Endothelial cell of umbilical vein (primary cell): ENCODE results near the gene UNC5A. TPM values are rescaled to one million over a fixed set of nuclear protein-coding genes. Genes with fewer than 3 reads are reported as not detected.

Experiments used
- BruUV-seq: library from RNA; stranded (reverse); fragments of 400-500 nt; replicated peaks from 2 replicates; lab custom pipeline; 2021; lab: Mats Ljungman, UMichigan
- CTCF ChIA-PET: fragments of 300-600, 350-600 bp; sonication (Branson Sonifier 250); formaldehyde crosslinking; loops from one replicate; lab custom pipeline; 2021; ENCODE audit warnings: antibody characterized with exemption, inconsistent platforms; lab: Charles Lee
- POLR2A ChIA-PET: fragments of 300-600, 350-600 bp; sonication (Branson Sonifier 250); formaldehyde crosslinking; loops from one replicate; lab custom pipeline; 2021; ENCODE audit warnings: antibody characterized with exemption, inconsistent platforms; lab: Charles Lee
- DNase-seq: peaks from one replicate; pipeline ENCODE4 v3.0.0-alpha.2; 2011; ENCODE audit warnings: low read depth, low spot score
- FAIRE-seq: peaks from 2 replicates; lab custom pipeline; 2011; peaks lifted over from hg19 to GRCh38; lab: Jason Lieb, UNC
- H2AFZ ChIP-seq: 2 replicates; pipeline ENCODE4 v1.6.0; 2012; ENCODE audit warnings: low read depth, low read length, control low read depth, inconsistent platforms
- H3K27ac ChIP-seq: 2 replicates; pipeline ENCODE4 v1.5.1; 2011; ENCODE audit warnings: low read depth, mild to moderate bottlenecking, control low read depth, low read length, moderate library complexity; ENCODE audit not compliant: insufficient read depth
- H3K27me3 ChIP-seq, 2 experiments: 2 replicates each; pipeline versions ENCODE4 v1.6.0 to v1.6.1; 2011; ENCODE audit warnings: low read length in 2 of 2, mixed read lengths in 1 of 2; ENCODE audit not compliant: control insufficient read depth in 2 of 2, insufficient read depth in 2 of 2
- H3K36me3 ChIP-seq, 2 experiments: 2 replicates in 1 of 2; 3 replicates in 1 of 2; pipeline ENCODE4 v1.5.1; 2011; ENCODE audit warnings: low read length in 2 of 2, mild to moderate bottlenecking in 1 of 2, moderate library complexity in 1 of 2; ENCODE audit not compliant: control insufficient read depth in 2 of 2, insufficient read depth in 2 of 2; ENCODE audit errors: extremely low read depth in 1 of 2
- H3K4me1 ChIP-seq: 3 replicates; pipeline ENCODE4 v1.5.1; 2011; ENCODE audit warnings: mild to moderate bottlenecking, low read length; ENCODE audit not compliant: control insufficient read depth, insufficient read depth; ENCODE audit errors: extremely low read depth
- H3K4me2 ChIP-seq: 2 replicates; pipeline ENCODE4 v1.6.1; 2011; ENCODE audit warnings: low read length, control low read depth, mixed read lengths; ENCODE audit not compliant: insufficient read depth
- H3K4me3 ChIP-seq, 3 experiments: fragments of 200-600 bp in 1 of 3; sonication (generic), shearing (Covaris generic) in 1 of 3; replicated peaks in 1 of 3; 2 replicates each; pipeline ENCODE4 v1.5.1; 2011 to 2016; ENCODE audit warnings: control low read depth in 3 of 3, low read length in 3 of 3, mild to moderate bottlenecking in 2 of 3, inconsistent platforms in 1 of 3, low read depth in 1 of 3, moderate library complexity in 1 of 3; ENCODE audit not compliant: insufficient read depth in 1 of 3
- H3K79me2 ChIP-seq: 2 replicates; pipeline ENCODE4 v1.6.0; 2012; ENCODE audit warnings: low read length, inconsistent platforms; ENCODE audit not compliant: control insufficient read depth, insufficient read depth
- H3K9ac ChIP-seq: replicated peaks from 2 replicates; pipeline ENCODE3; 2011; ENCODE audit warnings: low read length, control low read depth; ENCODE audit not compliant: insufficient read depth; ENCODE audit errors: extremely low read depth
- H3K9me1 ChIP-seq: replicated peaks from 3 replicates; pipeline ENCODE4 v1.6.0; 2011; ENCODE audit warnings: mild to moderate bottlenecking, low read length; ENCODE audit not compliant: control insufficient read depth, insufficient read depth; ENCODE audit errors: extremely low read depth
- H3K9me3 ChIP-seq: replicated peaks from 2 replicates; pipeline ENCODE4 v1.5.1; 2012; ENCODE audit warnings: low read length, inconsistent platforms; ENCODE audit not compliant: control insufficient read depth, insufficient read depth
- H4K20me1 ChIP-seq: replicated peaks from 2 replicates; pipeline ENCODE3; 2011; ENCODE audit warnings: mild to moderate bottlenecking, low read length; ENCODE audit not compliant: control insufficient read depth, insufficient read depth; ENCODE audit errors: extremely low read depth
- CTCF ChIP-seq, 2 donors: IDR thresholded peaks; 1 replicate in 1 of 2; 2 replicates in 1 of 2; pipeline ENCODE4 v1.5.1; 2011; ENCODE audit warnings: low read length in 2 of 2, mild to moderate bottlenecking in 2 of 2, moderate library complexity in 2 of 2, control low read depth in 1 of 2, inconsistent platforms in 1 of 2, low read depth in 1 of 2; ENCODE audit not compliant: insufficient read depth in 1 of 2; ENCODE audit errors: extremely low read depth in 1 of 2
- EZH2 ChIP-seq: IDR thresholded peaks from 2 replicates; pipeline ENCODE4 v1.6.1; 2012; ENCODE audit warnings: borderline replicate concordance, low read depth, mild to moderate bottlenecking, moderate library complexity, low read length, inconsistent platforms; ENCODE audit not compliant: severe bottlenecking
- FOS ChIP-seq: IDR thresholded peaks from 2 replicates; pipeline ENCODE4 v1.6.1; 2011; ENCODE audit warnings: mild to moderate bottlenecking, low read length, moderate library complexity, borderline replicate concordance; ENCODE audit not compliant: insufficient read depth
- GATA2 ChIP-seq: IDR thresholded peaks from 2 replicates; pipeline ENCODE4 v1.7.0; 2011; ENCODE audit warnings: low read depth, mild to moderate bottlenecking, moderate library complexity, mixed read lengths, low read length; ENCODE audit not compliant: insufficient read length, insufficient read depth
- JUN ChIP-seq: IDR thresholded peaks from 2 replicates; pipeline ENCODE4 v1.6.1; 2011; ENCODE audit warnings: borderline replicate concordance, low read depth; ENCODE audit not compliant: insufficient read length, insufficient read depth
- MAX ChIP-seq: IDR thresholded peaks from 2 replicates; pipeline ENCODE4 v1.6.1; 2011; ENCODE audit not compliant: insufficient read depth, insufficient read length
- MYC ChIP-seq: IDR thresholded peaks from one replicate; pipeline ENCODE4 v1.6.1; 2011; ENCODE audit warnings: mild to moderate bottlenecking, low read depth, low read length
- POLR2A ChIP-seq: IDR thresholded peaks from 2 replicates; pipeline ENCODE4 v1.6.1; 2012; ENCODE audit warnings: low read depth, mild to moderate bottlenecking, control low read depth, low read length
- POLR2AphosphoS5 ChIP-seq: IDR thresholded peaks from 2 replicates; pipeline ENCODE4 v1.6.1; 2012; ENCODE audit warnings: low read depth, mild to moderate bottlenecking, control low read depth, low read length, moderate library complexity; ENCODE audit not compliant: insufficient read depth
- dilution Hi-C: fragments of 300-500 bp; cut with MboI; formaldehyde crosslinking; loops from one replicate; pipeline ENCODE4 v1.15.0; 2019; ENCODE audit warnings: low sequenced_read_pairs; ENCODE audit not compliant: extremely low pct_ligation_motif_present
- intact Hi-C: fragments of 100-400 bp; cut with micrococcal nuclease; formaldehyde crosslinking; loops from one replicate; pipeline ENCODE4 v1.10.0; 2022
- polyA plus RNA-seq, 4 experiments: library from polyadenylated mRNA; depleted of rRNA in 3 of 4; stranded (reverse) in 3 of 4; unstranded in 1 of 4; fragments of >200 nt; gene quantifications; 2 replicates each; pipeline versions ENCODE4 v1.2.1 to v1.2.3, GENCODE V29; 2011 to 2012; ENCODE audit warnings: missing spikeins in 1 of 4
- total RNA-seq: library from RNA; stranded (reverse); gene quantifications from 2 replicates; pipeline ENCODE4 v1.2.3, GENCODE V29; 2021

The UNC5A gene
- total and polyA plus RNA-seq, 2 donors (not counting 3 experiments of a cell fraction or from before 2014, with no cell fraction given): 0.08 to 0.22 TPM

GRCh38 chr5:176835918-176836317 is 25.6 kb downstream of the UNC5A start:
- no TSS peak for BruUV-seq
- no peak overlapping the region for H3K9ac ChIP-seq
- CTCF ChIA-PET: interaction anchor here (1.1 to 1.5 kb wide), 2 partner anchors 10 to 38 kb away, joined by 3 read pairs; no protein-coding TSS in a partner anchor
- no peak for TF ChIP-seq JUN
- no peak for TF ChIP-seq MAX
- no peak for TF ChIP-seq POLR2AphosphoS5
- no peak for TF ChIP-seq GATA2
- no peak for TF ChIP-seq EZH2
- no peak for TF ChIP-seq POLR2A
- TF ChIP-seq CTCF (IDR thresholded peaks at IDR 0.05; ENCODE audit: extremely low read depth in 1 of 2, insufficient read depth in 1 of 2, low read depth in 1 of 2, low read length in 2 of 2): no peak
- no peak for TF ChIP-seq MYC
- no peak for TF ChIP-seq FOS
- H3K9me1 ChIP-seq: no peaks in the 10 kb centered on the region
- DNase-seq (no peak), FAIRE-seq (no peak)
- no peak overlapping the region for H2AFZ ChIP-seq
- H3K27me3 ChIP-seq: no peaks in the 10 kb centered on the region
- no peaks in the 10 kb centered on the region for H3K9me3 ChIP-seq
- intact Hi-C loops: no loop called here
- no peaks in the 10 kb centered on the region for H3K36me3 ChIP-seq
- H3K4me1 ChIP-seq: no peaks in the 10 kb centered on the region
- no peaks in the 10 kb centered on the region for H4K20me1 ChIP-seq
- no peak overlapping the region for H3K4me3 ChIP-seq
- H3K27ac ChIP-seq: no peak overlapping the region
- dilution Hi-C loops: no loop called here
- H3K79me2 ChIP-seq: no peaks in the 10 kb centered on the region
- POLR2A ChIA-PET: no interaction called here
- no peak overlapping the region for H3K4me2 ChIP-seq
